ENCODE measurements around the gene RNF31. TPM values are rescaled to one million over a fixed set of nuclear protein-coding genes. Genes with fewer than 3 reads are reported as not detected.

The RNF31 gene
- total and polyA plus RNA-seq, 7 donors, result 13.6 to 57.8 (median 31.9) TPM

GRCh38 chr14:24183014-24183481, 35.8 kb downstream of the RNF31 start:
- Histone ChIP-seq H3K9me3 (no peaks in the 10 kb centered on the region), H3K36me3 (peaks cover 0 to 74% (median 42%) of the 10 kb centered on the region in 4 donors), H3K27me3 (no peaks in the 10 kb centered on the region), H3K4me3 (no peak overlapping the region), H3K4me1 (peaks cover 0 to 32% (median 30%) of the 10 kb centered on the region in 4 donors), H3K27ac (no peak overlapping the region)
- intact Hi-C loops (cut with DNase I), result no loop called here
- 95% methylated on average over 15 of the region's 15 CpGs for WGBS, 2 donors
- TF ChIP-seq EP300 (IDR thresholded peaks at IDR 0.05), result no peak
- no peak for TF ChIP-seq POLR2AphosphoS5 (IDR thresholded peaks at IDR 0.05)
- no peak for TF ChIP-seq POLR2A (IDR thresholded peaks at IDR 0.05)
- TF ChIP-seq, protein P1, sequence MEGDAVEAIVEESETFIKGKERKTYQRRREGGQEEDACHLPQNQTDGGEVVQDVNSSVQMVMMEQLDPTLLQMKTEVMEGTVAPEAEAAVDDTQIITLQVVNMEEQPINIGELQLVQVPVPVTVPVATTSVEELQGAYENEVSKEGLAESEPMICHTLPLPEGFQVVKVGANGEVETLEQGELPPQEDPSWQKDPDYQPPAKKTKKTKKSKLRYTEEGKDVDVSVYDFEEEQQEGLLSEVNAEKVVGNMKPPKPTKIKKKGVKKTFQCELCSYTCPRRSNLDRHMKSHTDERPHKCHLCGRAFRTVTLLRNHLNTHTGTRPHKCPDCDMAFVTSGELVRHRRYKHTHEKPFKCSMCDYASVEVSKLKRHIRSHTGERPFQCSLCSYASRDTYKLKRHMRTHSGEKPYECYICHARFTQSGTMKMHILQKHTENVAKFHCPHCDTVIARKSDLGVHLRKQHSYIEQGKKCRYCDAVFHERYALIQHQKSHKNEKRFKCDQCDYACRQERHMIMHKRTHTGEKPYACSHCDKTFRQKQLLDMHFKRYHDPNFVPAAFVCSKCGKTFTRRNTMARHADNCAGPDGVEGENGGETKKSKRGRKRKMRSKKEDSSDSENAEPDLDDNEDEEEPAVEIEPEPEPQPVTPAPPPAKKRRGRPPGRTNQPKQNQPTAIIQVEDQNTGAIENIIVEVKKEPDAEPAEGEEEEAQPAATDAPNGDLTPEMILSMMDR (IDR thresholded peaks at IDR 0.05), result no peak
- DNase-seq, result no peak

- Histone ChIP-seq H3K27ac (no peak overlapping the region), H3K27me3 (no peaks in the 10 kb centered on the region), H3K36me3 (peaks cover 0 to 64% (median 36%) of the 10 kb centered on the region in 4 donors), H3K4me3 (no peak overlapping the region), H3K9me3 (no peaks in the 10 kb centered on the region), H3K4me1 (peaks cover 0 to 38% (median 33%) of the 10 kb centered on the region in 4 donors)
- intact Hi-C loops (cut with DNase I), result no loop called here
- WGBS, 2 donors, result 89 to 91% methylated on average over 19 of the region's 19 CpGs
- no peak for TF ChIP-seq POLR2AphosphoS5 (IDR thresholded peaks at IDR 0.05)
- TF ChIP-seq, protein P1 (IDR thresholded peaks at IDR 0.05), result no peak
- TF ChIP-seq POLR2A (IDR thresholded peaks at IDR 0.05), result no peak
- TF ChIP-seq EP300 (IDR thresholded peaks at IDR 0.05), result no peak
- DNase-seq, result no peak
These were observed 37.0 kb downstream of the RNF31 start for GRCh38 chr14:24184104-24184970.

GRCh38 chr14:24185026-24185425, 37.7 kb downstream of the RNF31 start:
- H3K4me1 ChIP-seq, result peaks cover 0 to 31% (median 26%) of the 10 kb centered on the region in 4 donors
- peaks cover 0 to 65% (median 36%) of the 10 kb centered on the region in 4 donors for H3K36me3 ChIP-seq
- H3K4me3 ChIP-seq, result no peak overlapping the region
- no peak overlapping the region for H3K27ac ChIP-seq
- 96 to 97% methylated on average over 7 of the region's 7 CpGs for WGBS, 2 donors
- H3K27me3 ChIP-seq, result no peaks in the 10 kb centered on the region
- no peaks in the 10 kb centered on the region for H3K9me3 ChIP-seq
- DNase-seq, result no peak
- intact Hi-C loops (cut with DNase I), result no loop called here
- TF ChIP-seq POLR2AphosphoS5 (IDR thresholded peaks at IDR 0.05), result no peak
- TF ChIP-seq EP300 (IDR thresholded peaks at IDR 0.05), result no peak
- TF ChIP-seq, protein P1 (IDR thresholded peaks at IDR 0.05), result no peak
- TF ChIP-seq POLR2A (IDR thresholded peaks at IDR 0.05), result no peak

DNA sequence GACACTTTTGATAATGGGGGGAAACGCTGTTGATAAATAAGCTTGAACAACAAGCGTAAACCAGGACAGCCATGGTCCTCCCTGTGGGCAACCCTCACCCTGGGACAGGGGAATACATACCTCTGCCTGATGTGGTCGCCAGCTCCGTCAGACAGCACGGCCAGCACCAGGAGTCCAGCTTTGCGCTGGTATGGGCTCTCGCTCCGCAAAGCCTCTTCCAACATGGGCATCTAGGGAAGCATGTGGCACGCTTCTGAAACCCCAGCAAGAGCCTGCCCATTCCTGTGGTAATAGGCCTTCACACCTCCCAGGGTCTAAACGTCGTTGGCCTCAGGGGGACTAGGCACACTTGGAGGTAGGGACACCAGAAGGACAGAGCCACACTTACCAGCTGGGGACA, 38.4 kb downstream of the RNF31 start:
- TF ChIP-seq EP300 (IDR thresholded peaks at IDR 0.05) (no peak), POLR2A (IDR thresholded peaks at IDR 0.05) (no peak), POLR2AphosphoS5 (IDR thresholded peaks at IDR 0.05) (no peak)
- TF ChIP-seq, protein P1 (IDR thresholded peaks at IDR 0.05), result no peak
- no peaks in the 10 kb centered on the region for H3K27me3 ChIP-seq
- peaks cover 0 to 65% (median 36%) of the 10 kb centered on the region in 4 donors for H3K36me3 ChIP-seq
- no peak overlapping the region for H3K4me3 ChIP-seq
- 95 to 96% methylated on average over 11 of the region's 11 CpGs for WGBS, 2 donors
- H3K27ac ChIP-seq, result no peak overlapping the region
- intact Hi-C loops (cut with DNase I), result no loop called here
- H3K4me1 ChIP-seq, result peaks cover 0 to 24% (median 19%) of the 10 kb centered on the region in 4 donors
- DNase-seq, result no peak
- no peaks in the 10 kb centered on the region for H3K9me3 ChIP-seq

Data from sigmoid colon (tissue), 7 donors.